ENCODE data around the gene OCLN.
"Not testable (repeated sequence)": the region's sequence is repeated elsewhere in the genome, so short reads cannot be mapped to it uniquely, and the experiment has no call there.

OCLN gene

DNA sequence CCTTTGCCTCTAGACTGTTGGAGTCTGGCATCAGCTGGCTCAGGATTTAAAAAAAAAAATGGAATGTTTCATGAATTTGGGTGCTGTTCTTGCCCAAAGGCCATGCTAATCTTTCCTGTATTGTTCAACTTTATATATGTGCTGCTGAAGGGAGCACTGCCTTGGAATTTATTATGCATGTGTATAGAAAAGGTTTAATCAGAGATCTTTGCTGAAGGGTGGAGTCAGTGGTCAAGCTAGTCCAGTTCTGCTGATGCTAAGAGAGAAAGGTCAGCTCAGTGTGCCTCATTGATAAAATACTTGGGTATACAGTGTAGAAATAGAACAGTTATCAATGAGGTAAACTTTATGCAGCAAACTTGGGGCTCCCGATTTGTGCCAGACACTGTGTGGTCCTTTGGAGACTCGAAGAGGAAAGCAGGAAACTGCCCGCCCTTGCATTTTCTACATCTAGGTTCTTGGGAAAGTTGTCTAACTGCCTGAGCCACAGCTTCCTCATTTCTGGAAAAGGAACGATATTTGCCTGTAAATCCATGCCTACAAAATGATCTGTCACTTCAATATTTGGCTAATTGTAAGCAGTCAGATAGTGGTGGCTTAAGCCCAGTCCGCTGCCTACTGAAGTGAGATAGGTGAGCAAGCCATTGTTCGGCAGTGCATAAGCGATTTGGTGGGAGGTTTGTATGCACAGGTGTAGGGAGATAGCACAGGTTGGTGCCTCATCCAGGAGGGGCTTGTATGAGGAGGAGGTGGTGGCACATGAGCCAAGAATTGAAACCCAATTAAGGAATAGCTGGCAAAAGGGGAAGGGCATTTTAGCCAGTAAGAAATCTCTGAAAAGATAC is 38.2 kb downstream of the OCLN start:
- DNase-seq = no peak

DNA sequence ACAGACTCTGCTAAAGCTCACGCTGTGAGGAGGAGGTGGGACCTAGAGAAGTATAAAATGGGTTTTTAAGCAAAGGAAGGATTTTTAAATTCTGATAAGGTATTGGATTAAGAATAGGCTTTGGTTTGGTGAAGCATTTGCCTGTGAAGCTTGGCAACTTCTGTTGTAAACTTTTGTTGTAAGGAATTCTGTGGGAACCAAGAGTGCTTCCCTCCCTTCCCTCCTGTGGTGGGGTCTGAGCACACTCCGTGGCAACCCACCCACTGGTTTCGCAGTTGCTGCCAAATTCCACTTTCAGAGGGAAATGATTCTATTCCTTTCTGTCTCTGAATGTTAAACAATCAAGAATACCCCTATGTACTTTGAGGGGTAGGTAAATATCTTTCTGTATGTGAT is 38.8 kb downstream of the OCLN start:
- no peak for DNase-seq

GRCh38 chr5:69537911-69538310 is 45.3 kb downstream of the OCLN start:
- not testable (repeated sequence) for DNase-seq

DNA sequence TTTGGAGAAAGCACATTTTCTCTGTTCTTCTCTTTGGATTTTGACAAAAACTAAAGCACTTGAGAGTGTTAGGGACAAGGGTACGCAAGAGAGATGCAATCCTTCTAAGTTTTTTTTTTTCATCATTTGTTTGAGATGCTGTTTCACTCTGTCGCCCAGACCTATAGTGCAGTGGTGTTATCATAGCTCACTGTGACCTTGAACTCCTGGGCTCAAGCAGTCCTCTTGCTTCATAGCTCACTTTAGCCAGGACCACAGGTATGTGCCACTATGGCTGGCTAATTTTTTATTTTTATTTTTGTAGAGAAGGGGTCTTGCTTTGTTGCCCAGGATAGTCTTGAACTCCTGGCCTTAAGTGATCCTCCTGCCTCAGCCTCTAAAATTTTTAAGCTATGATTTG is 46.1 kb downstream of the OCLN start:
- DNase-seq = not testable (repeated sequence)

- DNase-seq = not testable (repeated sequence)
These were observed 48.8 kb downstream of the OCLN start for GRCh38 chr5:69541347-69541746.

GRCh38 chr5:69542838-69543618 is 50.4 kb downstream of the OCLN start:
- not testable (repeated sequence) for DNase-seq

DNA sequence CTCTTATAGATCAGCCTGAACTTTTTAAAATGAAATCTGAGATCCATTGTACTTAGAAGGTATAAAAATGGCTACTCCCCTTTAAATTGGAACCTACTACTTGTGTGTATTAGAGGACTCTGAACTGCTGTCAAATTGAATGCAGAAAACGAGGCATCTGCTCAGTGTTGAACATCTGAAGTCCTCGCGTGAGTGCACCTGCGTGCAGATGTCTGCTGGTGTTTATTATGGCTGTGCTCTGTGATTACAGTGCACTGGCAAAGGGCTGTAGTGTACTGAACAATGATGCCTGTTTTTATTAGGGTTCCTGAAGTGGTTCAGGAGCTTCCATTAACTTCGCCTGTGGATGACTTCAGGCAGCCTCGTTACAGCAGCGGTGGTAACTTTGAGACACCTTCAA is 52.0 kb downstream of the OCLN start:
- DNase-seq = not testable (repeated sequence)

DNA sequence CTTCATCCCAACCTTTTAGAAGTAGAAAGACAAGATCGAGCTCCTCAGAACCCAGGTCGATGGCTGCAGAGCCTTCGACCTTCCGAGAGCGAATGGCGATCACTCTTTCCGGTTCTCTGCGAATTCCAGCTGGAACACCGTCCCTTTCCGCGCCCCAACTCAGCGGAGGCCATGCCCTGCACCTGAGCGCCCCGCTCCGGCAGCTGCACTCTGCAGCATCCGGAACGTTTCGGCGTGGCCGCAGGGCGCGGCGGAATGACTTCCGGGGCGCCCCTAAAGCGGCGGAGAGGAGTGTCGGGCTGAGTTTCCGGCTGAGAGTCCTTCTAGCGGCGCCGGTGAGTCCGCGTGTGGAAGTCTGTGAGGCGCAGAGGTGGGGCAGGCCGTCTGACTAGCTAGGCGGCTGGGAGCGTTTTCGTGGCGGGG is 67.3 kb downstream of the OCLN start, which contains the start of gene GTF2H2C:
GTF2H2C (plus strand) TSS at position 284 of the 423 bp plus-strand sequence. CDS start 4,942 bp downstream, outside the sequence.
- not testable (repeated sequence) for DNase-seq

DNA sequence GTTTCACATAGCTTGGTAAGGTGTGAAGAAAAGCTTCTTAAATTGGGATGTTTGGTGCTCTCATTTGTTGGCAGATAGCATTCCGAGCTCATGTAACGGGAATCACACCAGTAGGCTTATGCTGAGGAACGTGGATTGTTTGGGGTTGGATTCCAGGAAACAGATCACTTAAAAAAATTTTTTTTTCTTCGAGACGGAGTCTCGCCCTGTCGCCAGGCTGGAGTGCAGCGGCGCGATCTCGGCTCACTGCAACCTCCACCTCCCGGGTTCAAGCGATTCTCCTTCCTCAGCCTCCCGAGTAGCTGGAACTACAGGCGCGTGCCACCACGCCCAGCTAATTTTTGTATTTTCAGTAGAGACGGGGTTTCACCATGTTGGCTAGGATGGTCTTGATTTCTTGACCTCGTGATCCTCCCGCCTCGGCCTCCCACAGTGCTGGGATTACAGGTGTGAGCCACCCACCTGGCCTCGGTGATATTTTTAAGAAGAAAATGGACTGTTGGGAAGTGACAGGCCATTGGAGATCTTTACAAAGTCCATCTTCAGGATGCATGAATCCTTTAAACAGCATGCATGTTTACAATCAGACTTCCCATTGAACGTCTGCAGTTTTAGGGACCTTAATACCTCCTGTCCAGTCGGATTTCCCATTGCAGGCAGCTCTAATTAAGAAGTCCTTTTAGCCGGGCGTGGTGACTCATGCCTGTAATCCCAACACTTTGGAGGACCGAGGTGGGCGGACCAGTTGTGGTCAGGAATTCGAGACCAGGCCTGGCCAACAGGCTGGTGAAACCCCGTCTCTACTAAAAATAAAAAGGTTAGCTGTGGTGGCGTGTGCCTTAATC is 68.2 kb downstream of the OCLN start:
- DNase-seq = not testable (repeated sequence)

DNA sequence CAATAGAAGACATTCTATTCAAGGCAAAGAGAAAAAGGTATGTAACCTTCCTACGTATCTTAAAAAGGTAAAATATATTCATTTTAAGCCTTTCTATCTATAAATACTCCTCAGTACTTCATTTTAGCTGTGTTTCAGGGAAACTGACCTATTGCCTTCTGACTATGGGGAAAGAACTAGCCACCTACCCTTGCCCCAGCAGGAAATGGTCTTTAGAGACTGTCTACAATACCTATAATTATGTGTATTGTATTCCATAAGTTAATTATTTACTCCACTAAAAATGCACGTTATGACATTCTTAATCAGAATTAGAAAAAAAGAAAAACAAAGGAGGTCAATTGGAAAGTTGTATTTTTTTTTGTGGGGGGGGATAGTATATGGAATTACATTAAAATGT is 73.6 kb downstream of the OCLN start:
- DNase-seq = not testable (repeated sequence)

GRCh38 chr5:69568072-69568471 is 75.5 kb downstream of the OCLN start:
- DNase-seq = not testable (repeated sequence)

DNA sequence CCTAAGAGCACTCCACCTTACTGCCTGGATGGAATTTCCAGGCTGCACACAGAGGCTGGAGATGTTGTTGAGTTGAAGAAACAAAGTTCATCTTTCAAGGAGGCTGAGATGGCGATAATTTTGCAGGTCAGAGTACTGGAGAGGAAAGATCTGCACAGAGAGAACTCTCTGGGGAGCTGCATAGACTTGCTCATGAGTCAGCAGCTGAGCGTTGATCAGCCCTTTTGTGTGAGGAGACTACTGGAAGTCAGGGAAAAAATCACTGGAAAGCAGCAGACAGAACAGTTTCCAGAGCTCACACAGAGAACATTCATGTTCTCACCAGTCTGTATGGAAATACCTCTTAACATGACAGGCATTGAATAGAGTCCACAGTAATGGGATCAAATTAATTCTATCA is 90.8 kb downstream of the OCLN start:
- DNase-seq = not testable (repeated sequence)

DNA sequence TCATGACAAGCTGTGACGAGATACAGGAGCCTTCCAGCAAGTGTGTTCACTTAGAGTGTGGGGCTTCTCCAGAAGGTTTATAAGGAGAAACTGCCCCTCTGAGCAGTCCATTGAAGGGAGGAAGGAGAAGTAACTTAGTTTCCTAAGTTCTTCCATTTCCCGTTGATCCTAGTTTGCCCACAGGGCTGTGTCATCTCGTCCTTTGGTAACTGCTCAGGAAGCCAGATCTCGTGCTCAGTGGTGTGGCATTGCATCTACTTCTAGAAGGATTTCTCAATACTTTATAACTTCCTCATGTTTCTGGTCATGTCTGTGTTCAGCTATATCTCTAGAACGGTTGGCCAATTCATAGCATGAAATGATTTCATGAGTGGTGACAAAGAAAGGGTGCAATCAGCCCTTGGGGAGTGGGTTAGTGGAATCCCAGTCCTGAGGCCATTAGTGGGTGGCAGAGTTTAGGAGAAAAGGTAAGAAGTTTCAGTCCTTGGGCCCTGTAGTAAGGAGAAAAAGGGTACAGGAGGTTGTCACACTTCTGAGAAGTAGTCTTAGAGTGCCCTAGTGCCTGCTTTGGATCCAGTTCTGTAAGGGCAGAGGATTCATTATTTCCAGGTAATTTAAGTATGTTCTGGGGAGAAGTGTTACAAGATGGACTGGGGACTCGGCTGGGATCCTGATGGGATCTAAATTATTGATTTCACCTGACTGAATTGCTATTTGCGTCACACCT is 103.7 kb downstream of the OCLN start:
- not testable (repeated sequence) for DNase-seq

- not testable (repeated sequence) for DNase-seq
These were observed 109.4 kb downstream of the OCLN start for GRCh38 chr5:69601947-69602346.

DNA sequence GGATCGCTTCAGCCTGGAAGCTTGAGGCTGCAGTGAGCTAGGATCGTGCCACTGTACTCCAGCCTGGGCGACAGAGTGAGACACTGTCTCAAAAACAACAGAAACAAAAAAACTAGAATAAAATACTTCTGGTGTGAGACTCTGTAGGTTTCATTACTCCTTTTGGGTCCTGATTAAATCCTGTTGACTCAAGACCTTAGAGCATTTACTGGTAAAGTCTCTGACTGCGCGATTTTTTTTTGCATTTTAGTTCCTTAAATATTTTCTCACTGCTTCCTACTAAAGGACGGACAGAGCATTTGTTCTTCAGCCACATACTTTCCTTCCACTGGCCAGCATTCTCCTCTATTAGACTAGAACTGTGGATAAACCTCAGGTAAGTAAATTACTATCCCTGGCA is 114.2 kb downstream of the OCLN start:
- DNase-seq = not testable (repeated sequence)
